ACHN (cell line): ENCODE data around the gene DIDO1.
A peak's percentile ranks its signal among the peaks of the same experiment; 100 is the strongest.

ENCODE experiments used
- DNase-seq: peaks from one replicate; pipeline ENCODE4 v3.0.0-alpha.2; 2015
- in situ Hi-C: cut with HindIII; loops from 2 replicates; pipeline ENCODE4 v1.10.0; 2017; ENCODE audit warnings: low sequenced_read_pairs, low pct_ligation_motif_present, low pct_unique_long_range_greater_than_20kb

Gene DIDO1

DNA sequence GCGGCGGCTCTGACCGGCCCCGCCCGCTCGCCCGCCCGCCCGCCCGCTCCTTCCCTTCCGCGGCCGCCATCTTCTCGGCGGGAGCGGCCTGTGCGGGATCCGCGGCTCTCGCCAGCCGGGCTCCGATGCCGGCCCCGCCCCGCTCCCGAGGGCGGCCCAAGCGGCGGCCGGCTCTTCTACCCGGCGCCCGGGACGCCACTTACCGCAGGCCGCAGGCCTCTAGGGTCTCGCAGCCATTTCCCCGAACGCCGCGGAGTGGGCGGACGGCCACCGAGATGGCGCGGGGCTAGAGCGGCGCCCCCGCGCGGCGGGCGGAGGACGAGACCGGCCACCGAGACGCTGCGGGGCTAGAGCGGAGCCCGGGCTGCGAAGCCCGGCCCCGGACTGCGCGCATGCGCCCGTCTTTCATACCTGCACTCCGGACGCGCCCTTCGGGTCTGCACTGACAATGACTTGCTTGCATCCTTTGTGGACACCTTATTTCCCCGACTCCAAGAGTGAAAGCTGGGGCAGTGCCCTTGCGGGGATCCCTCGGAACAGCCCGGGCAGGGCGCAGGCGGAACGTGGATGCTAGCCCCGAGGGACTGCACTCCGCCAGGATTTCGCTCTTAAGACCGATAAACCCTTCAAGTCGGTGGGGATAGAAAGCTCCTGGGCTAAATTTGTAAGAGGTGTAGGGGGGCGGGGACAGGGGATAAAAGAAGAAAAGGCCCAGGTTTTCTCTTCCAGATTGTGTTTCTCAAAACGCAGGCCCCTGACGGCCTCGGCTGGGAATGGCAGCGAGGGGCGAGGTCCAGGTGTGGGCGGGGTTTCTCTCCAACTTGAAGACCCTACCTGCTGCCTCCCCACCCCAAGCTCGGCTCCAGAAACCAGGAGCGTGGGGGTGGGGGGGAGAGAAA is at the start of gene DIDO1:
TSS of gene DIDO1 (minus strand) at position 277 of the 899 bp plus-strand sequence.
- in situ Hi-C loops: no loop called here
- peak; percentile 80 for DNase-seq

- in situ Hi-C loops: no loop called here
- no peak for DNase-seq
Observed at GRCh38 chr20:62975251-62975760, 49.0 kb upstream of the DIDO1 start.

DNA sequence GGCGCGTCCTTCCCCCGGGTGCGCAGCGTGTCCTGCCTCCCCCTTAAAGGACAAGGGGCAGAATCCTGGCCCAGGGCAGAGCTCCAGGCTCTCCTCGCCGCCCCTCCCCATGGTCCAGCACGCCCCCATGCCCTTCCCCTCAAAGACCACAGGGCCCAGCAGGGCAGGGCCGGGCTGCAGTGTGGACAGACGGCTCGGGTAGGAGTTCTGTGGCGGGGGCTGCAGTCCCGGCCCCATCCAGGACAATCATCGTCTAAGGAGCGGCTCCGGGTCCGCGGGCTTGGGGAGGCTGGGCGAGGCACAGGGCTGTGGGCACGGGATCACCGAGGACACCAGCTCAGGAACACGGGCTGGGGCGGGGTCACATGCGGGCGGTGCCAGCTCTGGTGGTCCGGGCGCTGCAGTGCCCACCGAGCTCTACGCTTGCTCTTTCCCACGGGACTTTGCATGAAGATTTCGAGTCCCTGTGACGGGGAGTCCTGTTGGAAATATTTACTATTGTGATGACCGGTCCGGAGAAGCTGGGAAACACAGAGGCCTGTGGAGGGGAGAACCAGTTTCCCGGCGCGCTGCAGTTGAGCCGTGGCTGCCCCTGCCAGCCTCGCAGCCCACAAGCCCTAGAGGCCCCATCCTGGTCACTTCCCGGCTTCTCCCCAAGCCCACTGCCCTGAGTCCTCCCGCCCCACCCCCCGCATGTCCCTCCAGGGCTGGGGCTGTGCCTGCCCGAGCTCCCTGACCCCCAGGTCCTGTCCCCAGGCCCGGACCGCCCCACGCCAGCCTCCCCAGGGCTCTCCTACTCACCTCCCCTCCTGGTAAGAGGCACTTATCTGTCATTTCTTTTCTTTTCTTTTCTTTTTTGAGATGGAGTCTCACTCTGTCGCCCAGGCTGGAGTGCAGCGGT is 46.8 kb upstream of the DIDO1 start:
- no peak for DNase-seq
- in situ Hi-C loops: no loop called here

GRCh38 chr20:62971950-62972844 is 45.9 kb upstream of the DIDO1 start:
- in situ Hi-C loops: no loop called here
- DNase-seq: peak; percentile 72

GRCh38 chr20:62971211-62971949 is 45.1 kb upstream of the DIDO1 start:
- DNase-seq: no peak
- in situ Hi-C loops: no loop called here

DNA sequence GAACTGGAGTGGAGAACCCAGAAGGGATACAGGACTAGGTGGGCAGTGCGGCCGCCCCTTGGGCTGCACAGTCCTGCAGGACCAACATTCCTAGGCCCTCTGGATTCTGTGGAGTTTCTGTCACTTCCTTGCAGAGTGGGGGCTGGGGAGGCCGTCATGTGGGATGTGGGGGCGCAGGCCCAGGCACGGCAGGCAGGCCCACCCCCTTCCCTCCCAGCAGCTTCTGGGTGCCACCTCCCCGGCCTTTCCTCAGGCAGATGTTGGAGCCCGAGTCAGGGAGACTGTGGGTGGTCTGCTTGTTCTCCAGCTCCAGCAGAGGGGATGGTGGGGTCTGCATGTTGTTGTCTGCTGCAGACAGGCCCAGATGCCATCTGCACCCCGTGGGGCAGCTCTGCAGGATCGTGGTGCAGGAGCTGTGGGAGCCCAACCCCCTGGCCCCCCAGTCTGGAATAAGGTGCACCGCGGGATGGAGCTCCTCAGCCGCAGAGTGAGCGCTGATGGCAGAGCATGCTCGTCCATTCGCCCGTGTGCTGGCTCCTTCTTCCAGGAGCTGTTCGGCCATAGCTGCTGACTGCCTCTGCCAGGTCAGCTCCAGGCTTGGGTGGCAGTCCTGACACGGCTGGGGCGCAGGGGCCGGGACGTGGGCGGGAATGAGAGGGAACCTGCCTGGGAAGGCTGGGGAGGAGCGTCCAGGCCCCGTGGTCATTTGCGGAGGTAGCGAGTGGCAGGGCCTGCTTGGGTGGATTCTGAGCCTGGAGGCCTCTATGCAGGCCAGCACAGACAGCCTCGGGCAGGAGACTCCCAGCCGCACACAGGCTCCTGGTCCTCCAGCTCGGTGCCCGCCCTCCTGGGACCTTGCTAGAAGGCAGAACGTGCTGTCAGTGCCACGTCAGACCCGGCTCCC is 44.3 kb upstream of the DIDO1 start:
- DNase-seq: no peak
- in situ Hi-C loops: no loop called here

DNA sequence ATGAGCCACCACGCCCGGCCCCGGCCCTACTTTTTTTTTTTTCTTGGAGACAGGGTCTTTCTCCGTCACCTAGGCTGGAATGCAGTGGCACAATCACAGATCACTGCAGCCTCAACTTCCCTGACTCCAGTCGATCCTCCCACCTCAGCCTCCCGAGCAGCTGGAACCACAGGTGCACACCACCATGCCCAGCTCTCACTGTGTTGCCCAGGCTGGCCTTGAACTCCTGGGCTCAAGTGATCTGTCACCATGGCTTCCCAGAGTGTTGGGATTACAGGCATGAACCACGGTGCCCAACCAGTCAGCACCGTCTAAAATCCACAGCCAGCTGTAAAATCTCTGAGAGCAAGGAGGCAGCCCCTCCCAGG is 43.6 kb upstream of the DIDO1 start:
- in situ Hi-C loops: no loop called here
- no peak for DNase-seq

- in situ Hi-C loops: no loop called here
- DNase-seq: no peak
Observed at GRCh38 chr20:62969179-62969760, 43.0 kb upstream of the DIDO1 start.

- in situ Hi-C loops: no loop called here
Observed at GRCh38 chr20:62968378-62969178, 42.3 kb upstream of the DIDO1 start.

GRCh38 chr20:62967628-62968351 is 41.5 kb upstream of the DIDO1 start:
- in situ Hi-C loops: no loop called here
- DNase-seq: no peak

More at GRCh38 chr20:62968378-62969178, 42.3 kb upstream of the DIDO1 start:
- DNase-seq: no peak

DNA sequence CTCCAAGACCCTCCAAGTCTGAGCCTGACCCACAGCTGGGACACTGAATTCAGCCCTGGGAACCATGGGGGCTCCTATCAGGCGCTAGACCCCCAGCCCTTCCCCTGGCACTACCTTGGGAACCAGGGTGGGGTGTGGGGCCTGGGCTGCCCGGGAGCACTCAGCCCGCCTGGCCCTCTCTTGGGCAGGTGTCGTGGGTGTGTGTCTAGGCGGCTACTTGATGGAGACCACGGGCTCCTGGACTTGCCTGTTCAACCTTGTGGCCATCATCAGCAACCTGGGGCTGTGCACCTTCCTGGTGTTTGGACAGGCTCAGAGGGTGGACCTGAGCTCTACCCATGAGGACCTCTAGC is 40.8 kb upstream of the DIDO1 start:
- DNase-seq: no peak
- in situ Hi-C loops: no loop called here

GRCh38 chr20:62966212-62967148 is 40.2 kb upstream of the DIDO1 start:
- no peak for DNase-seq
- in situ Hi-C loops: no loop called here

DNA sequence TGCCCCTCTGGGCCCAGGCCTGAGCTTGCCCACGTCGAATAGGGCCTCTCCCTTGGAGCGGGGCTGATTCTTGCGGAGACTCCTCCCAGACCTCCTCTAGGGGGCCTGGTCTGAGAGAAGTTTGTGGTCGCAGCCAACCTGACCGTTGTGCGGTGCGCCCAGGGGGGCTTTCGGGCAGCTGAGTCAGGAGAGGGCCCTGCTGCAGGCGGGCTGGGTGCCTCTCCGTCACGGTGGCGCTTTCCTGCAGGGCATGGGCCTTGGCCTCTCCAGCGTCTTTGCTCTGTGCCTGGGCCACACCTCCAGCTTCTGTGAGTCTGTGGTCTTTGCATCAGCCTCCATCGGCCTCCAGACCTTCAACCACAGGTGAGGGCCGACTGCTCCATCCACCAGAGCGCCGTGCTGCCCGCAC is 39.1 kb upstream of the DIDO1 start:
- in situ Hi-C loops: no loop called here
- no peak for DNase-seq

- in situ Hi-C loops: no loop called here
- DNase-seq: no peak
Observed at GRCh38 chr20:62964700-62965099, 38.4 kb upstream of the DIDO1 start.
